Esophagus squamous epithelium (tissue), 4 donors: ENCODE data around the gene FRMD5.

Source experiments
- CTCF ChIP-seq, 6 experiments: fragments of 450-650 bp in 4 of 6; fragments of 200-600 bp in 2 of 6; sonication (generic) in 2 of 6; IDR thresholded peaks; one replicate each; pipeline ENCODE4 v1.5.1; 2016 to 2019; ENCODE audit warnings: antibody characterized with exemption in 6 of 6, mild to moderate bottlenecking in 4 of 6, moderate library complexity in 4 of 6
- POLR2A ChIP-seq, 4 donors: fragments of 450-650 bp; IDR thresholded peaks; one replicate each; pipeline ENCODE4 v1.6.1; 2017; ENCODE audit warnings: antibody characterized with exemption in 4 of 4, mild to moderate bottlenecking in 4 of 4, moderate library complexity in 3 of 4

- TF ChIP-seq CTCF (IDR thresholded peaks at IDR 0.05): no peak
- no peak for TF ChIP-seq POLR2A (IDR thresholded peaks at IDR 0.05)
These were observed 306.0 kb downstream of the FRMD5 start for GRCh38 chr15:43889042-43889441.
